Islet of Langerhans (tissue), 1 donor: ENCODE measurements around the gene AKNA.

Experiments used
- FAIRE-seq: peaks from one replicate; lab custom pipeline; 2011; peaks lifted over from hg19 to GRCh38; lab: Jason Lieb, UNC

AKNA gene

DNA sequence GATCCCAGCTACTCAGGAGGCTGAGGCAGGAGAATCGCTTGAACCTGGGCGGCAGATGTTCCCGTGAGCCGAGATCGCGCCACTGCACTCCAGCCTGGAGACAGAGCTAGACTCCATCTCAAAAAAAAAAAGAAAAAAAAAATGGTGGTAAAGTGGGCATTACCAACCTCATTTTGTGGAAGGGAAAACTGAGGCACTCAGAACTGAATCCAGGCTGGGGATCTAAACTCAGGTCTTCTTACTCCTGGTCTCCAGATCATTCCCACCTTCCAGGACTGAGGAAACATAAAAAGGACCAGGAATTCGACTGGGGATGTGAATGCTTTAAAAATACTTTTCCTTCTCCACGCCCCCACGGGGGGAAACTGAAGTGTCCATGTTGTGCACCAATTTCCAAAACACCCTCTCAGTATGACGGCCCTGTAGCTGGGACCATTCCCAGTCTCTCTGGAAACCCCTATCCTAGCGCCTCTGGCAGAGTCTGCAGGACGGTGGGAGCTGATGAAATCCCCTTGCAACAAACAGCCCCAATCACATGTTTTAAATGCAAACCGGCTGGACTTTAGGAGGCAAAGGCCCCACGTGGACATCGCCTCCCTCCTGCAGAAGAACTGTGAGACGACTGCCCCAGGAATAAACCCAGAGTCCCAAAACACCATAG, 8.9 kb upstream of the AKNA start:
- FAIRE-seq, result no peak

DNA sequence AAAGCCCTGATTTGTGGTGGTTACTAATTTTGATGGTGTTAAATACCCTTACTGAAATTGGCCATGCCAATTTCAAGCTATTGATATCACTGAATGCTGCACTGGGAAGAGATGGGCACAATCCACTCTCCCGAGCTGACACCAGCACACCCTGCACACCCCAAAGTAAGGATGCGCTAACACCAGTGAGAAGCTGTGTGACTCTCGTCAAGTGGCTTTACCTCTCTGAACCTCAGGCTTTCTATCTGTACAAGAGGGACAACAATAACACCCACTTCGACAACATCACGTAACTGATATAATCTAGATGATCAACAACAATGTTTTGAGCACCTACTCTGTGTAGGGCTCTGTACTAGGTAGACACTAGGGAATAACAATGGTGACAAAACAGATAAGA, 8.0 kb upstream of the AKNA start:
- no peak for FAIRE-seq

DNA sequence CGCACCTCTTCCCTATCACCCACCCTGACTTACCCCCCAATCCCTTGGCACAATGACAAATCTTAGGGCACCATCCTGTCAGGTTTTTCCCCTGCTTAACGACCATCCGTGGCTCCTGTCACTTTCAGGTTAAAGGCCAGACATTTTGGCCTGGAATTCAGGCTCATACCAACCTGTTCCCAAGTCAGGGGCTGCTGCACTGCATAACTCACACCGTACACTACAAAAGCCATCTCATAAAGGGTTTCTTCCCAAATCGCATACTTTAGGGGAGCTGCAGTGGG, 7.5 kb upstream of the AKNA start:
- no peak for FAIRE-seq

DNA sequence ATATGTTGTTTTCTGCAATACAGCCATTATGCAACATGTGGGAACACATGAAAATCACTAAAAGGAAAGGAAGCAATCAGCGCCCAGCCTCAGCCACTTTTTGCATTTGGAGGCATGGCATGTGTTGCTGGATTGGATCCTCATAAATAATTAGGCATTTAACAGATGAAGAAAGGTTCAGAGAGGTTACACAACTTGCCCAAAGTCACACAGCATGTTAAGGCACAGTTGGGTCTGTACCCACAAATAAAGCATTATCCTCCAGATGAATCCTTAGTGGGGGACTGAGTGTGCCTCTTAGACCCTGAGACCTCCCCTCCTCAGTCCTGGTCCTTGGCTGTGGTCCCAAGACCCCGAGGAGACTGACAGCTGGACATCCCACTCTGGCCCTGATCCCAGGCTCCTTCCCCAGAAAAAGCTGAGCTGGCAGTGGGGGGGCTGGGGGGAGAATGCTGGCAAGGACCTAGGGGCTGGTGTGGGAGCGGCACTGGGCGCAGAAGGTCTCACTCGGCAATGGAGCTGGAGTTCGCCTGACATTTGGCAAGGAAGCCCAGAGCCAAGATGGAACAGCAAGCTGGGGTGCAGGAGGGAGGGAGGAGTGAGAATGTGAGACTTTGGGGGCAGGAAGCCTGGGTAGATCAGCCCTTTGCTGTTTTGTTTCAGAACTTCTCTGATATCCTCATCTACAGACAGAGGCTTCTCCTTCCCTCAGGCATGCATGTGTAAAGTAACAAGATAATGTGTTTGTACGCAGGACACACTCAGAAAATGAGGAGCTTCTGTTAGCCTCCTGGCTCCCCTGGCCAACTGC, 6.9 kb upstream of the AKNA start:
- FAIRE-seq, result no peak

DNA sequence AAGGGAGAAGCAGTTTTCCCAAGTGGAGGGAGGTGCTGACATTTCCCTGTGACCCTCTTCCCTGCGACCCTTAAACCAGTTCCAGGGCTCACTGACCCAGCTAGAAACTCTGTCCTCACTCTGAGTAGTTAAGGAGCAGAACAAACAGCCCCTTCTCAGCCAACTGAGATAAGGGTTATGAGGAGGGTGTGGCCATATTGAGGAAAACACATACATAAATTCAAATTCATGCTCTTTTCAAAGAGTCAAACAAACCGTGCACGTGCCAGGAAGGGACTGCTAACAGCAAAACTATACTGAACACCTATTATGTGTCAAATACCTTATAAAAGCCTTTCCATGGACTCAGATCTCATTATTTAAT, 4.9 kb upstream of the AKNA start:
- no peak for FAIRE-seq

GRCh38 chr9:114390952-114391351, 3.2 kb upstream of the AKNA start:
- no peak for FAIRE-seq

GRCh38 chr9:114389612-114390368, 2.0 kb upstream of the AKNA start:
- FAIRE-seq, result no peak

DNA sequence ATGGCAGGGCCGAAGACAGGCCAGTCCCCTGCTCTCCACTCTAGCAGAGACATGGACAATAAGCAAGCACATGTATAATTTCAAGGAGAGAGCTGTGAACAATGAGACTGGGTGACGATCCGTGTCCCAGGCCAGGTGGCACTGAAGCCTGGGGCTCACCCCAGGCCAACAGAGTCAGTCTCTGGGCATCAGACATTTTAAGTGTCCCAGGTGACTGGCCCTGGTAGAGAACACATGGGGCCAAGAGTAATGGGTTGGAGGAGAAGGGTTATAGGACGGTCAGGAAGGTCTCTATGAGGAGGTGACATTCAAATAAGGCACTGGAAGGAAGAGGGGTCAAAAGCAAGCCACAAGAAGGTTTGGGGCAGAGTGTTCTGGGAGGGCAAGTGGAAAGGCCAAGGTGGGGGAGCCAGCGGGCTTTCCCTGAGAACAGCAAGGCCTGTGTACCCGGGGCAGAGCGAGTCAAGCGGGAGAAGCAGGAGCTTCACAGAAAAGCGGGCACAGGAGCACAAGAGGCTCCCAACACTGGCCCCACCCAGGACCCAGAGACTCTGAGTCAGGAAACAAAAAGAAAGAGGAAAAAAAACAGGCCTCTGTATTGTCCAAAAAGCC, 1.1 kb upstream of the AKNA start:
- no peak for FAIRE-seq

DNA sequence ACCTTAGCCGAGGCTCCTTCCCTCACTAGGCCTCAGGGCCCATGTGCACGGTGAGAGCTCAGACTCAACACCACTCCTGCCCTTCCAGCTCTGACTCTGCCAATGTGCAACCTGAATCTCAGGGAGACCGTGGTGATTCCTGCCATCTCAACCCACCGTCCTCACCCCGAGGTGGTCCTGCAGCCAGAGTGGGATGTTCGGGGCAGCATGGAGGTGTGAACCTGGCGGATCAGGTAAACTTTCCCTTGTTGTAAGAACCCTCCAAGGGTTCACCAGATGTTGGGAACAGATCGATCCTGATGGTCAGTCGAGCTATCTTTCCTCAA, 538 bp upstream of the AKNA start:
- no peak for FAIRE-seq

DNA sequence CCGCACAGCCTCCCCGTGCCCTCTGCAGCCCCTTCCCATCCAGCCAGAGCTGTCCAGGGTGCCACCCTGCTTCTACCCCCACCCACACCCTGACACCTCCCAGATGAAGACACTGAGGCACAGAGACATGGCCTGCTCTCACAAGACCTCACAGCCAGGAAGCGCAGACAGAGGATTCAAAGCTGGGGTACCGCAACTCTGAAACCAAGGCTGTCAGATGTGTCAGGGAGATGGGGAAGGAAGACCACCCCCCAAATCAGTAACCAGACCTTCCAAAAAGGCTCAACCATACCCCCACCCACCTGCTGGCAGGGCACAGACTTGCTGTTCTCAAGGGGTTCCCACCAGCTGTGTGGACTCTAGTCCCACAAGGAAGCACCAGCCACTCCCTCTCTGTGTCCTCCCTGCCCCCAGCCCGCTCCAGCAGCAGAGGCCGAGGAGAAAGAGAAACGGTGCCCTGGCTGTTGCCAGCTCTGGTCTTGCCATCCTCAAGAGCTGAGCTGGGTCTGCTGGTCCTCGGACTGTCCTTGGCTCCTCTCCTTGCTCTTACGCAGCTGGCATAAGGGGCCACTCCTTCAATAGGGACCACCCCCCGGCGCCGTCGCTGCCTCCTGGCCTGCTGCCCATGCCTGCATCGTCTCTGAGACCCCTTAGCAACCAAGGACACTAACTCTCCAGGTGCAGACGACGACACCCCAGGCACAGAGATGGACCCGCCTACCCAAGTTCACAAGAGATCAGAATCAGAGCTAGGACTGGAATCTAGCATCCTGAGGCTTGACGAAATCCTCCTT, 699 bp downstream of the AKNA start:
- FAIRE-seq, result no peak

GRCh38 chr9:114386361-114386885, 1.4 kb downstream of the AKNA start:
- no peak for FAIRE-seq

GRCh38 chr9:114385397-114386181, 2.2 kb downstream of the AKNA start:
- no peak for FAIRE-seq

DNA sequence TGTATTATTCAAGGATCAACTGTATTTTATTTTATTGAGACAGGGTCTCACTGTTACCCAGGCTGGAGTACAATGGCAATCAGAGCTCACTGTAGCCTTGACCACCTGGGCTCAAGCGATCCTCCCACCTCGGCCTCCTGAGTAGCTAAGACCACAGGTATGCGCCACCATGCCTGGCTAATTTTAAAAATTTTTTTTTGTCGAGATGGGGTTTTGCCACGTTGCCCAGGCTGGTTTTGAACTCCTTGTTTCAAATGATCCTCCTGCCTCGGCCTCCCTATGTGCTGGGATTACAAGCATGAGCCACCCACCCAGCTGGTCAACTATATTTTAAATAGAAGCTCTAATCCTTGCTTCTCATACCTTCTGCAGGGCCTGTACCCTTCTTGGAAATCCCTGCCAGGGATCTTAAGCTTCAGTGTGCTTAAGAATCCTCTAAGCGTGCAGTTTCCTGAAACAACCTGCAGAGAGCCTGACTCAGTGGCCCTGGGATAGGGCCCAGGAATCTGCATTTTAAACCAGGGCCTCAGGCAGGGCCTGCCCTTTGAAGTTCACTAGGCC, 2.9 kb downstream of the AKNA start:
- FAIRE-seq, result no peak

DNA sequence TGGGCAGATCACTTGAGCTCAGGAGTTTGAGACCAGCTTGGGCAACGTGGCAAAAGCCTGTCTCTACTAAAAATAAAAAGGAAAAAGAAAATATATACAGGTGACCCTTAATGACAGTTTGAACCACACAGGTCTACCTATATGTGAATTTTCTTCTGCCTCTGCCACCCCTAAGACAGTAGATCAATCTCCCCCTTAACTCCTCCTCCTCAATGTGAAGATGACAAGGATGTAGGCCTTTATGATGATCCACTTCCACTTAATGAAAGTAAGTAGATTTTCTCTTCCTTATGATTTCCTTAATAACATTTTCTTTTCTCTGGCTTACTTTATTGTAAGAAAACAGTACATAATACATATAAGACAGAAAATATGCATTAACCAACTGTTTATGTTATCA, 3.4 kb downstream of the AKNA start:
- FAIRE-seq, result no peak

- no peak for FAIRE-seq
Observed at GRCh38 chr9:114383521-114384231, 4.1 kb downstream of the AKNA start.

DNA sequence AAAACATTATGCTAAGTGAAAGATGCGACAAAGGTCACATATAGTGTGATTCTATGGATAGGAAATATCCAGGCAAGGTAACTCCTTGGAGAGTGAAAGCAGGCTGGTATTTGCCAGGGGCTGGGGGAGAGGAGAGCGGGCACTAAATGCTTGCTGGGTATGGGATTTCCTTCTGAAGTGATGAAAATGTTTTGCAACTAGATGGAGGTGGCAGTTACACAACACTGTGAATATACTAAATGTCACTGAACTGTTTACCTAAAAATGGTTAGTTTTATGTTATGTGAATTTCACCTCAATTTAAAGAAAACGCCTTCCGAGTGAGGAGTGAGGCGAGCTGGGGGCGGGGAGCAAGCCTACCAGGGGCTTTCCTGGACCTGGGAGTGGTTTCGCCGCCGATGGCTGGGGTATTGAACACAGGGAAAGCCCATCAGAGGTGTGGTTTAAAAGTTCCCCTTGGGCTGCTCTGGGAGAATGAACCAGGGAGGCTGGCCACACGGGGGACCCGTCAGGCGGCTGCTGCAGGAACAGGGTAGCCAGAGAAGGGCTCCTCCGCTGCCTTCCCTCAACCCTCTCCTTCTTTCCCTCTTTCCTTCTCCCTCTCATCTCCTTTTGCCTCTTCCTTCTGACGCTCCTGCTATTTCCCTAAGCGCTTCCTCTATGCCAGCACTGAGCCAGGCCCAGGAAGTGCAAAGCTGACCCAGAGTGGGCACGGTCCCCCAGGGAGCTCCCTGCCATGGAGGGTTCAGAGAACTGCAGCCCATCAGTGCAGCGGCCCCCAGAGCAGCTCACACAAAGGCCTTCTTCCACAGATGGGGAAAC, 4.9 kb downstream of the AKNA start:
- no peak for FAIRE-seq

DNA sequence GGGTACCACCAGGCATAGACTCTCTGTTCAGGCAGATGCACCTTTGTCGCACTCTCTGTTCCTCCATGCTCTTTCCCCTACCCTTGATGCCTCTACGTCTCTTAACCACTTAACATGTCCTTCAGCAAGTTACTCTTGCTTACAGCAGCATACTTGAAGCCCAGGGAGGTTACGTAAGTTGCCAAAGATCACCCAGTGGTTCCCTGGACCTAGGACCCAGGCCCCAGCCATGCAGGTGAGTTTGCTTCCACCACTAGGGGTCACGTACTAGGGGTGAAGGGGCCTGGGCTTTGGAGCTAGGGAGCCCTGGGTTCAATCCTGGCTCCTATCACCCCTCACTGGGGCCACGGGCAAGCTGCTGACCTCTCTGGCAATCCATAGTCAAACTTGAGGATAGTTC, 8.9 kb downstream of the AKNA start:
- no peak for FAIRE-seq

DNA sequence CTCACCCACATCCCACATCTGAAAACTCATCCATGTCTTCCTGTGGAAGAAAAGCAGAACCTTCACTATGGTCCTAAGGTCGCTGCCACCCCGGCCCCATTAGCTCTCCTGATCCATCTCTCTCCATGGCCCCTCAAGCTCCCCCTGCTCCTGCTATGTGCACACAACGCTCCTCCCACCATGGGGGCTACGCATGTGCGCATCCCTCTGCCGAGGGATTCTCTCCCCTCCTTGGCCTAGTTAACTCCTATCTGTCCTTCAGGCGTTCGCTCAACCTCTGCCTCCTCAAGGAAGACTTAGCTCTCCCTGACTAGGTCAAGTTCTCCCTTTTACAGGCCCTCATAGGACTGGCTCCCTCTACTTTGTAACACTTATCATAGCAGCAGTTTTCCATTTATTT, 9.8 kb downstream of the AKNA start:
- FAIRE-seq, result no peak

GRCh38 chr9:114376586-114377445, 11.0 kb downstream of the AKNA start:
- FAIRE-seq, result no peak
